GM12875 (cell line): ENCODE data around the gene LRRTM4.

ENCODE experiments used
- H3K4me3 ChIP-seq: one replicate; pipeline ENCODE4 v1.5.1; 2011; ENCODE audit warnings: low read depth, low read length, control low read depth
- TF ChIP-seq, protein P1 (sequence below): IDR thresholded peaks from 2 replicates; pipeline ENCODE4 v1.5.1; 2011; ENCODE audit warnings: low read depth, mild to moderate bottlenecking, control low read depth, inconsistent platforms, low read length, moderate library complexity, borderline replicate concordance; ENCODE audit not compliant: insufficient read depth

LRRTM4 gene

DNA sequence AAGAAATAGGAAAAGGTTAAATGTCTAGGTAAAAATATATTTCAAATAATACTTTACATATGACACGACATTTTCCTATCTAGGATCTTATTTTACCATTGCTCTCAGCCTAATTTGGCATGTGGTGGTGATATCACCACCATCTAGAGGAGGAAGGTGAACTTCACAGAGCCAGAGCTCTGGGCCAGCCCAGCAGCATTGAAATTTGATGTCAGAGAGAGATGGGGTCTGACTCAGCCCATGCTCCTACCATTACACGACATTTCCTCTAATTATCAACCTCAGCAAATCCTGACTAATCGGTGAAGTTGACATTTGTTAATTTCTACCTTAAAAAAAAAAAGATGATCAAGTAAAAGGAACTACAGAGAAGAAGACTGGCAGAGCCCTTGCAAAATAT lies 42.3 kb downstream of the LRRTM4 start:
- TF ChIP-seq, protein P1, sequence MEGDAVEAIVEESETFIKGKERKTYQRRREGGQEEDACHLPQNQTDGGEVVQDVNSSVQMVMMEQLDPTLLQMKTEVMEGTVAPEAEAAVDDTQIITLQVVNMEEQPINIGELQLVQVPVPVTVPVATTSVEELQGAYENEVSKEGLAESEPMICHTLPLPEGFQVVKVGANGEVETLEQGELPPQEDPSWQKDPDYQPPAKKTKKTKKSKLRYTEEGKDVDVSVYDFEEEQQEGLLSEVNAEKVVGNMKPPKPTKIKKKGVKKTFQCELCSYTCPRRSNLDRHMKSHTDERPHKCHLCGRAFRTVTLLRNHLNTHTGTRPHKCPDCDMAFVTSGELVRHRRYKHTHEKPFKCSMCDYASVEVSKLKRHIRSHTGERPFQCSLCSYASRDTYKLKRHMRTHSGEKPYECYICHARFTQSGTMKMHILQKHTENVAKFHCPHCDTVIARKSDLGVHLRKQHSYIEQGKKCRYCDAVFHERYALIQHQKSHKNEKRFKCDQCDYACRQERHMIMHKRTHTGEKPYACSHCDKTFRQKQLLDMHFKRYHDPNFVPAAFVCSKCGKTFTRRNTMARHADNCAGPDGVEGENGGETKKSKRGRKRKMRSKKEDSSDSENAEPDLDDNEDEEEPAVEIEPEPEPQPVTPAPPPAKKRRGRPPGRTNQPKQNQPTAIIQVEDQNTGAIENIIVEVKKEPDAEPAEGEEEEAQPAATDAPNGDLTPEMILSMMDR = no peak
- H3K4me3 ChIP-seq = no peak overlapping the region

DNA sequence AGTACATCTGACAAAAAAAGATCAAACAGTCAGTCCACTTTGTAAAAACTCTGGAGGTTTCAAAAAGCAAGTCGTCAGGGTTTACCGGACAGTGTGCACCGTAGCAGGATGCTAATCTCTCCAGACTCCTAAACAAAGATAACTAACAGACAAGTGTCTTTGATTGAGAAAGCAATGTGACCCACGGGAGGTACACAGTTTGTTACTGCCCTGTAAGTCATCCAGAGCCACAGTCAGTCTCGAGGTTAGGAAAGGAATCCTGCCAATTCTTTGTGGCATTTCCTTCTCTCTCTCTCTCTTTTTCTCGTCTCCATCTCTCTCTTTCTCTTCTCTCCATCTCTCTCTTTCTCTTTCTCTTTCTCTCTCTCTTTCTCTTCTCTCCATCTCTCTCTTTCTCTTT lies 42.8 kb downstream of the LRRTM4 start:
- TF ChIP-seq, protein P1 = no peak
- no peak overlapping the region for H3K4me3 ChIP-seq

DNA sequence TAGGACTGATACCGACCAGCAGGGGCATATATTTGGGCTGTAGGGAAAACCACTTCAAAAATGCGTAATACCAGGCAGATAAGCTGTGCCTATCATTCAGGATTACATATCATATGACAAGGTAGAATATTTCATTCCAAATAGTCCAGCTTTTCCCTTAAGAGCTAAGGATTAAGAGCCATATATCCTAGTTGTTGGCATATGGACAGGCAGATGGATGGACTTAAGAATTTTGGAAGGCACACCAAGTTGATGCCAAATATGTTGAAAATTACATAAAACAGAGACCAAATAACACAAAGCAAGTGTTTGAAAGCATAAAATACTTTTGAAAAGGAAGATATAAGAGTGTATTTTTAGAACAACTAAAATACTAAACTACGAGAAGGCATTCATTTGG lies 52.1 kb downstream of the LRRTM4 start:
- TF ChIP-seq, protein P1 = no peak
- H3K4me3 ChIP-seq = no peak overlapping the region

DNA sequence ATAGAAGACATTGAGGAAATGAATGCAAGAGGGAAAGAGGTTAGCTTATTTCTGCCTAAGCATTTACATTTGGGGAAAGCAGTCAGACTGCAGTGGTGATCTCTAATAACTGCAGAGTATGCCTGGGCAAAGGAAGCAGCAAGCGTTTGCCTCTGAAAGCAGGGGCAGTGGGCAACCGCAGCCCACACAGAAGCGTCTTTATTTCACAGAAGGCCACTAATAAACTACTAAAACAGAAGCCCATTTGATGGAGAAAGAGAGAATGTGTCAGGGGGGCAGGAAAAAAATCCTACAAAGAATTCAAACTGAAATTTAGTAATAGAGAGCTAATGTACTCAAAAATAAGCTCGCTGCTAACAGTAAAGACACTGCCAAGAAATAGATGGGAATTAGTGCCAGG lies 53.1 kb downstream of the LRRTM4 start:
- H3K4me3 ChIP-seq = no peak overlapping the region
- TF ChIP-seq, protein P1 = no peak

DNA sequence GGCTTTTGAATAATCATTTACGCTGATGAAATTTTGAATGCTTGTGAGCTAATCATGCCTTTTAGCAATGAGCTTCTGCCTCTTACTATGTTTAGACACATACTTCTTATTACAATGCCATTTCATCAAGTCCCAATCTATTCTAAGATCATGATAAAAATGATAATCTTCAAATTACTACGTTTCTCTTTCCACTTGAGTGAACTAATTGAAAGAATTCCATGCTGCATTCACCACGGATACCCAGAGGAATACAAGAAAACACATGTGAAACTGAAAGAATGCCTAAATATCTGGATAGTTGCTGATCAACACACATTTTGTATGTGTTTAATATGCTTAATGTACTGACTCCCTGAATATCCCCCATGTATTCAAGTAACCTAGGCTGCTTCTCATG lies 62.3 kb downstream of the LRRTM4 start:
- H3K4me3 ChIP-seq = no peak overlapping the region
- TF ChIP-seq, protein P1 = no peak

DNA sequence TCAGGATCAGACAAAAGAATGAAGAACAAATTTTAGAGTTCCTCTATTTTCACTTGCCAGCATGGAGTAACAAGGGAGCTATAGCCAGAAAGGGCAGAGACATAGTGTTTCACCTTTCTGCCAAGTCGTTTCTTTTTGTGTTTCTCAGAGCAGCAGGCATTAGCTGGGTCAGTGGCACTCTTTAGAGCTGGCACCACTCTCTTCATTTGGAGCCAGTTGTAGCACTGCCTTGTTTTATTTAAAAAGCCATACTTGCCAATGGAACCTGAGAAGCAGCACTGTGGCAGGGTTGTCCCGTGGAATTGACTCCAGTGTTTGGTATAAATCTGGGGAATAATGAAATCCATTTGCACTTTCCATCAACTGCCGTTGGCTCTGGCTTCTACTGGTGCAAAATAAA lies 64.0 kb downstream of the LRRTM4 start:
- TF ChIP-seq, protein P1 = no peak
- H3K4me3 ChIP-seq = no peak overlapping the region

DNA sequence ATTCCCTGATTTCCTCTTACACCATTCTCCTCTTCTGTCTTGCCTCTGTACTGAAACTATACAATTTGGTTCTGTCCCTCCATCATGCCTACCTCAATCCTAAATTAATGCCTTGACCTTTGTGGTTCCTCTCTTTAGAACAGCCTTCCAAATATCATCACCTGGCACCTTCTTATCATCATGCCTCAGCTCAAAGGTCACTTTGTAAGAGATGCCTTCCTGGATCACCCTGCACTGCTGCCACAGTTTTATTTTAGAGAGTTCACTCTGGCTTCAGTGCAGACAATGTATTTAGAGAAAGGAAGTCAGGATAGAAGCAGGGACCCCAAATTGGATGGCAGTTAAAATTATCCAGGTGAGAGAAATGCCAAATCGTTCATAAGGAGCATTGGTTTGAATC lies 64.5 kb downstream of the LRRTM4 start:
- no peak overlapping the region for H3K4me3 ChIP-seq
- TF ChIP-seq, protein P1 = no peak
